ENCODE results near the gene PTPRA. TPM values are rescaled to one million over a fixed set of nuclear protein-coding genes. Genes with fewer than 3 reads are reported as not detected.
"Not testable (repeated sequence)": the region's sequence is repeated elsewhere in the genome, so short reads cannot be mapped to it uniquely, and the experiment has no call there.

PTPRA gene
- total and polyA plus RNA-seq, 9 of the 15 experiments (the other 6 are each of a cell fraction or from before 2014, with no cell fraction given): 3.4 to 80.5 (median 28.0) TPM

- TF ChIP-seq HMGXB4 (CRISPR knock-in tag; IDR thresholded peaks at IDR 0.05): no peak
- no peak for TF ChIP-seq ZEB2 (IDR thresholded peaks at IDR 0.05)
Measured at GRCh38 chr20:3059489-3059888, 186.2 kb downstream of the PTPRA start (continued).

- FAIRE-seq; H3K9ac ChIP-seq (ENCODE audit: insufficient read depth in 1 of 2, low read depth in 2 of 2, low read length in 2 of 2); H4K20me1 ChIP-seq (replicated peaks; ENCODE audit: control insufficient read depth, insufficient read depth, low read length); in situ Hi-C loops (cut with MboI); H3K79me2 ChIP-seq (ENCODE audit: control insufficient read depth, insufficient read depth, low read length); H3K27ac ChIP-seq (ENCODE audit: extremely low read depth, low read depth, low read length); H3K27me3 ChIP-seq (ENCODE audit: control insufficient read depth in 2 of 2, insufficient read depth in 2 of 2, low read length in 2 of 2); intact Hi-C loops (cut with micrococcal nuclease); BruUV-seq (replicated peaks); H3K4me3 ChIP-seq; H3K4me1 ChIP-seq (replicated peaks in 1 of 2; ENCODE audit: control insufficient read depth in 2 of 2, insufficient read depth in 2 of 2, low read length in 2 of 2); ATAC-seq; CTCF ChIA-PET (ENCODE audit: low intra/inter-chr PET ratio); H3K4me2 ChIP-seq (ENCODE audit: insufficient read depth, low read length); DNase-seq (ENCODE audit: extremely low read depth in 1 of 4, low spot score in 3 of 4); H3K9me3 ChIP-seq (replicated peaks; ENCODE audit: control insufficient read depth, insufficient read depth, low read depth, low read length); H2AFZ ChIP-seq (ENCODE audit: low read depth, low read length); H3K36me3 ChIP-seq (ENCODE audit: control insufficient read depth, insufficient read depth, low read length); H3K9me1 ChIP-seq (ENCODE audit: control insufficient read depth, insufficient read depth, low read length): not testable (repeated sequence)
- POLR2A ChIA-PET: interaction anchor here (0.6 kb wide), 1 partner anchor 1498 kb away, joined by 3 read pairs; no protein-coding TSS in a partner anchor
- WGBS (ENCODE audit: insufficient coverage, low coverage, missing lambda C conversion rate): 43% methylated on average over 6 of the region's 6 CpGs
Measured at GRCh38 chr20:3064119-3064518, 190.8 kb downstream of the PTPRA start.

Data from K562 (cell line).